PC-9 (cell line): ENCODE data around the gene STN1. TPM values are rescaled to one million over a fixed set of nuclear protein-coding genes. Genes with fewer than 3 reads are reported as not detected.

Experiments
- BruUV-seq: library from RNA; stranded (reverse); fragments of 400-500 nt; replicated peaks from 2 replicates; lab custom pipeline; 2021; lab: Mats Ljungman, UMichigan
- CTCF ChIA-PET: fragments of 300-600 bp; sonication (Branson Sonifier 250); formaldehyde crosslinking; loops from one replicate; lab custom pipeline; 2022; ENCODE audit warnings: antibody characterized with exemption; lab: Charles Lee
- POLR2A ChIA-PET: fragments of 300-600 bp; sonication (Branson Sonifier 250); formaldehyde crosslinking; loops from one replicate; lab custom pipeline; 2022; ENCODE audit warnings: antibody characterized with exemption; ENCODE audit not compliant: unreplicated experiment; lab: Charles Lee
- DNase-seq, 2 experiments: peaks; one replicate each; pipeline versions ENCODE4 v3.0.0 to v3.0.0-alpha.2; 2015 to 2022; ENCODE audit warnings: mixed read lengths in 1 of 2
- H2AFZ ChIP-seq: fragments of 200-600 bp; sonication (generic); 2 replicates; pipeline ENCODE4 v1.8.1; 2017; ENCODE audit warnings: antibody characterized with exemption
- H3F3A ChIP-seq: fragments of 200-600 bp; sonication (generic); 2 replicates; pipeline ENCODE4 v1.8.1; 2017; ENCODE audit warnings: antibody characterized with exemption, mild to moderate bottlenecking, low read depth; ENCODE audit not compliant: insufficient read depth
- H3K27ac ChIP-seq: fragments of 200-600 bp; sonication (generic); 2 replicates; pipeline ENCODE4 v1.6.1; 2016; ENCODE audit warnings: mixed run types
- H3K27me3 ChIP-seq: fragments of 200-600 bp; sonication (generic); 2 replicates; pipeline ENCODE4 v1.6.1; 2016; ENCODE audit warnings: low read depth, mixed run types; ENCODE audit not compliant: insufficient read depth
- H3K36me3 ChIP-seq: fragments of 200-600 bp; sonication (generic); 2 replicates; pipeline ENCODE4 v1.6.1; 2016; ENCODE audit warnings: low read depth, mixed run types
- H3K4me1 ChIP-seq: fragments of 200-600 bp; sonication (generic); replicated peaks from 2 replicates; pipeline ENCODE4 v1.6.1; 2016; ENCODE audit warnings: mixed run types; ENCODE audit not compliant: insufficient read depth
- H3K4me2 ChIP-seq: fragments of 200-600 bp; sonication (generic); 2 replicates; pipeline ENCODE4 v1.6.1; 2017; ENCODE audit warnings: mixed run types
- H3K4me3 ChIP-seq: fragments of 200-600 bp; sonication (generic); 2 replicates; pipeline ENCODE4 v1.6.1; 2016; ENCODE audit warnings: mixed run types
- H3K79me2 ChIP-seq: fragments of 200-600 bp; sonication (generic); 2 replicates; pipeline ENCODE4 v1.6.1; 2017; ENCODE audit warnings: low read depth, mixed run types
- H3K9me2 ChIP-seq: fragments of 200-600 bp; sonication (generic); 2 replicates; pipeline ENCODE4 v1.8.1; 2017; ENCODE audit warnings: mild to moderate bottlenecking; ENCODE audit not compliant: insufficient read depth
- H3K9me3 ChIP-seq: fragments of 200-600 bp; sonication (generic); 2 replicates; pipeline ENCODE4 v1.8.1; 2016; ENCODE audit warnings: low read depth; ENCODE audit not compliant: insufficient read depth
- H4K20me1 ChIP-seq: fragments of 200-600 bp; sonication (generic); 2 replicates; pipeline ENCODE4 v1.8.1; 2017; ENCODE audit not compliant: insufficient read depth
- CTCF ChIP-seq: fragments of 200-600 bp; sonication (generic); conservative IDR thresholded peaks from 2 replicates; pipeline ENCODE4 v1.6.1; 2017; ENCODE audit warnings: mixed run types, antibody characterized with exemption, mild to moderate bottlenecking, moderate library complexity
- EZH2 ChIP-seq: fragments of 200-600 bp; sonication (generic); IDR thresholded peaks from 2 replicates; pipeline ENCODE4 v1.8.0; 2017; ENCODE audit warnings: antibody characterized with exemption, low read depth
- intact Hi-C: fragments of 100-400 bp; cut with micrococcal nuclease; formaldehyde crosslinking; loops from one replicate; pipeline ENCODE4 v1.10.0; 2022; ENCODE audit not compliant: unreplicated experiment
- total RNA-seq: library from RNA; stranded (reverse); gene quantifications from 2 replicates; pipeline ENCODE4 v1.2.3, GENCODE V29; 2021

STN1 gene
- total RNA-seq, 1 experiment from 2014 or later = 20.5 TPM

DNA sequence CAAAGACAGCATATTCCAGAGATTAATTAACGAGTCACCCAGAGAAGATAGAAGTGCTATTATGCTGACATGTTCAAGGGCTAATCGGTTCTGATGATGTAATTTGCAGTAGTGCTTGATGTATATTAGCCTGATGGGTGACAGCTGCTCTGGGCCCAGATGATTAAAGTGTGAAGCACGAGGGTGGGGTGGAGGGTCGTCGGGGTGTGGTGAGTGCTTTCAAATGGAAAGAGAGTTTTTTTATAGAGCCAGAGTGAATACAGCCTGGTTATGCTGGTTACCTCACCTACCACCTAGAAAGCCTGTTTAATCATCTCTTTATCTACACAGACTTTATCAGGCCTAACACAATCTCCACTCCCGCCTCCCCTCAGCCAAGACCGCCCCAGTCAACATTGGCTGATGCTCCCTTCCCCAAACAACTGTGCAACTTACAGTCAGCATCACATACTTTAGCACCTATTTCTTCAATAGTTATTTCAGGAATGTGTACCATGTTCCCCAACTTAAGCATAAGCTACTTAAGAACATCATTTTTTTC is 11.5 kb upstream of the STN1 start:
- H3F3A ChIP-seq = no peaks in the 10 kb centered on the region
- H3K4me2 ChIP-seq = no peak overlapping the region
- H3K79me2 ChIP-seq = no peaks in the 10 kb centered on the region
- ChIA-PET CTCF (no interaction called here), POLR2A (no interaction called here)
- BruUV-seq = no TSS peak
- H3K9me2 ChIP-seq = no peaks in the 10 kb centered on the region
- no peaks in the 10 kb centered on the region for H3K36me3 ChIP-seq
- no peaks in the 10 kb centered on the region for H3K9me3 ChIP-seq
- peaks cover 2% of the 10 kb centered on the region for H3K4me1 ChIP-seq
- H3K27me3 ChIP-seq = no peaks in the 10 kb centered on the region
- DNase-seq = peak in 1 of 2 experiments; percentile 48
- TF ChIP-seq EZH2 (no peak), CTCF (no peak)
- no peak overlapping the region for H3K27ac ChIP-seq
- H3K4me3 ChIP-seq = no peak overlapping the region
- H4K20me1 ChIP-seq = no peaks in the 10 kb centered on the region
- no peak overlapping the region for H2AFZ ChIP-seq
- intact Hi-C loops = no loop called here

GRCh38 chr10:103928784-103929183 is 10.8 kb upstream of the STN1 start:
- ChIA-PET POLR2A (no interaction called here), CTCF (no interaction called here)
- Histone ChIP-seq H3K27me3 (no peaks in the 10 kb centered on the region), H3K36me3 (no peaks in the 10 kb centered on the region), H3K27ac (no peak overlapping the region), H4K20me1 (no peaks in the 10 kb centered on the region), H3K9me2 (no peaks in the 10 kb centered on the region), H3K4me3 (no peak overlapping the region), H3F3A (0 out of 2 replicates have a peak, but pooled peaks cover 5% of the 10 kb centered on the region), H3K9me3 (no peaks in the 10 kb centered on the region), H3K4me1 (peaks cover 9% of the 10 kb centered on the region), H2AFZ (no peak overlapping the region), H3K4me2 (no peak overlapping the region), H3K79me2 (no peaks in the 10 kb centered on the region)
- no peak for DNase-seq
- no TSS peak for BruUV-seq
- intact Hi-C loops = no loop called here
- TF ChIP-seq EZH2 = no peak
- no peak for TF ChIP-seq CTCF

DNA sequence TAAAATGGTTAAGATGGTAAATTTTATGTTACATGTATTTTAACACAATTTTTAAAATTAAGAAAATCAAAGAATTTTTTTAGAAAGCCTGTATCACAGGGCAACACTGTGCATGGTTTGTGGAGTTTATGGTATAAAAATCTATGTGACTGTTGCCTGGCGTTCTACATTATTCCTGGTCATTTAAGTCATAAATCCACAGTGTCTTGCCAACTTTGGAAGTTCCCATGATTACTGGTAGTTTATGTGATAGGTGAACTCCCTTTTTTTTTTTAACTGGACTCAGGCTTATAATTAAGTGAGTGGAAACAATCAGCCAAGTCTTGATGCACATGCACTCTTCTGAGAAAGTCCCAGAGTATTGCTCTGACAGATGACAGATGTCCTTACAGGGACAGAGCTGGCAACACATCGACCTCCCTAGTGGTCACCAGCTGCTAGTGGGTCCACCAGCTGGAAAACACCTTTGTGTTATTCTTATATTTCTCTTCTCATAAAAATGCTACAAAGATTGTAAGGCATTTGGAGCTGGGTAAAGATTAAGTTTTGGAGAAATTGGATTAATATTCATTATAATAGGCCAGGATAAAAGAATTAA is 8.8 kb upstream of the STN1 start:
- ChIA-PET POLR2A (no interaction called here), CTCF (no interaction called here)
- H3K27me3 ChIP-seq = no peaks in the 10 kb centered on the region
- no peaks in the 10 kb centered on the region for H3K9me3 ChIP-seq
- no peak overlapping the region for H3K27ac ChIP-seq
- H3K36me3 ChIP-seq = no peaks in the 10 kb centered on the region
- no peak for DNase-seq
- no TSS peak for BruUV-seq
- no peak for TF ChIP-seq CTCF
- TF ChIP-seq EZH2 = no peak
- no peaks in the 10 kb centered on the region for H3K9me2 ChIP-seq
- intact Hi-C loops = no loop called here
- peaks cover 21% of the 10 kb centered on the region for H3K4me1 ChIP-seq
- H3K79me2 ChIP-seq = no peaks in the 10 kb centered on the region
- peaks cover 14% of the 10 kb centered on the region; the same call in 1 of the 2 replicates for H3F3A ChIP-seq
- H4K20me1 ChIP-seq = no peaks in the 10 kb centered on the region
- no peak overlapping the region for H2AFZ ChIP-seq
- no peak overlapping the region for H3K4me2 ChIP-seq
- H3K4me3 ChIP-seq = no peak overlapping the region
